Urinary bladder (tissue), 4 donors: ENCODE measurements around the gene LILRB1. TPM values are rescaled to one million over a fixed set of nuclear protein-coding genes. Genes with fewer than 3 reads are reported as not detected.

Experiments
- DNase-seq: peaks from one replicate; pipeline ENCODE4 v3.0.0-alpha.2; 2015; ENCODE audit errors: extremely low spot score
- H3K27ac ChIP-seq: one replicate; pipeline ENCODE4 v1.5.1; 2013; ENCODE audit warnings: low read depth, mild to moderate bottlenecking, moderate library complexity
- H3K36me3 ChIP-seq: one replicate; pipeline ENCODE4 v1.6.1; 2013; ENCODE audit warnings: mild to moderate bottlenecking, moderate library complexity; ENCODE audit not compliant: insufficient read depth
- H3K4me1 ChIP-seq: one replicate; pipeline ENCODE4 v1.6.1; 2013; ENCODE audit warnings: mild to moderate bottlenecking, moderate library complexity; ENCODE audit not compliant: insufficient read depth
- H3K4me3 ChIP-seq: one replicate; pipeline ENCODE4 v1.5.1; 2013; ENCODE audit warnings: low read depth, low read length
- WGBS: extraction: QIAGEN DNeasy Blood & Tissue Kit; methylation state at CpG from one replicate; pipeline ENCODE4 v1.1.7; 2013; 5-methylcytosine and 5-hydroxymethylcytosine counted together
- polyA plus RNA-seq: library from polyadenylated mRNA; stranded (reverse); fragments of 200-250 nt; gene quantifications from one replicate; pipeline ENCODE4 v1.2.3, GENCODE V29; 2013
- small RNA-seq: library from RNA; depleted of rRNA; stranded (forward); fragments of <200 nt; gene quantifications from one replicate; pipeline ENCODE3, GENCODE V24; 2014
- total RNA-seq: library from RNA; depleted of rRNA; stranded (reverse); fragments of >200 nt; gene quantifications from one replicate; pipeline ENCODE4 v1.2.3, GENCODE V29; 2014
- donor health status: healthy with polysubstance abuse.
- donor health status: healthy.

LILRB1 gene
- total and polyA plus RNA-seq, 2 donors: 1.3 to 1.7 TPM

DNA sequence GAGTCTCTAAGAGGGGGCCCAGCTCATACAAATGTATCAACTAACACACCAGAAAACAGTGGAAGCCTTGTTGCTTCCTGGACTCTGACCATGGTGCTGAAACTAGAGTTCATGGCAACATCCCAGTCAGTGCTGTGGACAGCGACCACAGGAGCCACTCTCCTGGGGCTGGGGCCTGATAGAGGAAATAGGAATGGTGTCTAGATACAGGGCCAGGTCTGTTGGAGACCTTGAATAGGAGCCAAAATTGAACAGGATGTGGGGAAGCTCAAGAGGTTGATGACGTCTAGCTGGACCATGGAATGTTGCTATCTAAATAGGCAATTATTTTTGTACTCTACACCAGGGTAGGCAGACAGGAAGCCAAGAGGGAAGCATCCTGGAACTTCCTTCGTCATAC is 54.2 kb downstream of the LILRB1 start:
- no peak for DNase-seq
- 29% methylated on average over 3 of the region's 3 CpGs for WGBS
- H3K4me3 ChIP-seq: no peak overlapping the region
- H3K27ac ChIP-seq: no peak overlapping the region
- H3K4me1 ChIP-seq: no peaks in the 10 kb centered on the region
- no peaks in the 10 kb centered on the region for H3K36me3 ChIP-seq

Small RNA genes within 50 kb of the gene (small RNA-seq; reads per million reads assigned to genes)
- gene AC245036.3: not detected
- gene MIR8061: not detected

Other genes with a start within 250 kb of the LILRB1 start
- gene TTYH1, start 215.0 kb upstream of the LILRB1 start, total RNA-seq: 3.6 TPM
- gene TTYH1, start 215.0 kb upstream of the LILRB1 start, polyA plus RNA-seq: 3.7 TPM
- gene LENG8, start 181.3 kb upstream of the LILRB1 start, total RNA-seq: 49.7 TPM
- 121 TPM for gene LENG8, start 181.3 kb upstream of the LILRB1 start, polyA plus RNA-seq
- gene LENG9, start 166.7 kb upstream of the LILRB1 start, total RNA-seq: 3.3 TPM
- 6.2 TPM for gene LENG9, start 166.7 kb upstream of the LILRB1 start, polyA plus RNA-seq
- 31.4 TPM for gene CDC42EP5, start 157.2 kb upstream of the LILRB1 start, total RNA-seq
- gene CDC42EP5, start 157.2 kb upstream of the LILRB1 start, polyA plus RNA-seq: 42.4 TPM
- not detected for gene LAIR2, start 127.7 kb upstream of the LILRB1 start, total RNA-seq
- not detected for gene LAIR2, start 127.7 kb upstream of the LILRB1 start, polyA plus RNA-seq
- 0.95 TPM for gene LILRA2, start 56.7 kb upstream of the LILRB1 start, total RNA-seq
- gene LILRA2, start 56.7 kb upstream of the LILRB1 start, polyA plus RNA-seq: 1.9 TPM
- gene LILRA1, start 36.9 kb upstream of the LILRB1 start, total RNA-seq: 0.26 TPM
- gene LILRA1, start 36.9 kb upstream of the LILRB1 start, polyA plus RNA-seq: 0.63 TPM
- gene LILRB4, start 32.5 kb downstream of the LILRB1 start, total RNA-seq: 1.1 TPM
- 3.1 TPM for gene LILRB4, start 32.5 kb downstream of the LILRB1 start, polyA plus RNA-seq
- not detected for gene KIR3DL3, start 94.0 kb downstream of the LILRB1 start, total RNA-seq
- gene KIR3DL3, start 94.0 kb downstream of the LILRB1 start, polyA plus RNA-seq: not detected
- not detected for gene KIR2DL3, start 108.0 kb downstream of the LILRB1 start, total RNA-seq
- gene KIR2DL3, start 108.0 kb downstream of the LILRB1 start, polyA plus RNA-seq: not detected
- gene KIR2DL1, start 139.3 kb downstream of the LILRB1 start, total RNA-seq: not detected
- gene KIR2DL1, start 139.3 kb downstream of the LILRB1 start, polyA plus RNA-seq: 0.06 TPM
- not detected for gene KIR2DL4, start 173.1 kb downstream of the LILRB1 start, total RNA-seq
- 0.19 TPM for gene KIR2DL4, start 173.1 kb downstream of the LILRB1 start, polyA plus RNA-seq
- gene KIR3DL1, start 186.0 kb downstream of the LILRB1 start, total RNA-seq: not detected
- gene KIR3DL1, start 186.0 kb downstream of the LILRB1 start, polyA plus RNA-seq: not detected
- not detected for gene KIR2DS4, start 202.2 kb downstream of the LILRB1 start, total RNA-seq
- gene KIR2DS4, start 202.2 kb downstream of the LILRB1 start, polyA plus RNA-seq: not detected
- not detected for gene KIR3DL2, start 220.0 kb downstream of the LILRB1 start, total RNA-seq
- 0.18 TPM for gene KIR3DL2, start 220.0 kb downstream of the LILRB1 start, polyA plus RNA-seq
- not detected for gene FCAR, start 243.8 kb downstream of the LILRB1 start, total RNA-seq
- gene FCAR, start 243.8 kb downstream of the LILRB1 start, polyA plus RNA-seq: 0.67 TPM